ENCODE measurements around the gene MRPL53. TPM values are rescaled to one million over a fixed set of nuclear protein-coding genes. Genes with fewer than 3 reads are reported as not detected.

The MRPL53 gene
- total and polyA plus RNA-seq, 2 of the 13 experiments (the other 11 are each of a cell fraction or from before 2014, with no cell fraction given): 34.3 to 51.9 TPM

GRCh38 chr2:74472086-74472944, at the start of gene MRPL53 (continued):
- TF ChIP-seq ZNF746 (CRISPR knock-in tag; IDR thresholded peaks at IDR 0.05) (0 out of 2 replicates have a peak, but pooled peaks have one; percentile 72), NR2F6 (IDR thresholded peaks at IDR 0.05) (no peak; the same call in 1 of the 2 replicates), NR2F6 (CRISPR knock-in tag; IDR thresholded peaks at IDR 0.05) (peak; percentile 81), ZNF639 (CRISPR knock-in tag; conservative IDR thresholded peaks at IDR 0.05) (peak; percentile 84), NFKBIZ (CRISPR knock-in tag; IDR thresholded peaks at IDR 0.05) (peak; percentile 78; the same call in 1 of the 2 replicates), SYNCRIP (IDR thresholded peaks at IDR 0.05; ENCODE audit: insufficient read depth, low read depth, low read length) (no peak), KDM1A (CRISPR knock-in tag; IDR thresholded peaks at IDR 0.05) (no peak), HOXA3 (CRISPR knock-in tag; IDR thresholded peaks at IDR 0.05) (peak; percentile 98), ZNF674 (CRISPR knock-in tag; IDR thresholded peaks at IDR 0.05; ENCODE audit: low read depth) (0 out of 2 replicates have a peak, but pooled peaks have one; percentile 34), ZNF556 (CRISPR knock-in tag; IDR thresholded peaks at IDR 0.05; ENCODE audit: borderline replicate concordance) (peak; percentile 96), ZNF101 (CRISPR knock-in tag; IDR thresholded peaks at IDR 0.05; ENCODE audit: borderline replicate concordance, low read depth) (0 out of 2 replicates have a peak, but pooled peaks have one; percentile 77)
- TF ChIP-seq, protein P1, sequence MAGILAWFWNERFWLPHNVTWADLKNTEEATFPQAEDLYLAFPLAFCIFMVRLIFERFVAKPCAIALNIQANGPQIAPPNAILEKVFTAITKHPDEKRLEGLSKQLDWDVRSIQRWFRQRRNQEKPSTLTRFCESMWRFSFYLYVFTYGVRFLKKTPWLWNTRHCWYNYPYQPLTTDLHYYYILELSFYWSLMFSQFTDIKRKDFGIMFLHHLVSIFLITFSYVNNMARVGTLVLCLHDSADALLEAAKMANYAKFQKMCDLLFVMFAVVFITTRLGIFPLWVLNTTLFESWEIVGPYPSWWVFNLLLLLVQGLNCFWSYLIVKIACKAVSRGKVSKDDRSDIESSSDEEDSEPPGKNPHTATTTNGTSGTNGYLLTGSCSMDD (CRISPR knock-in tag; IDR thresholded peaks at IDR 0.05): peak; percentile 36; the same call in 1 of the 2 replicates
- TF ChIP-seq, protein P2, sequence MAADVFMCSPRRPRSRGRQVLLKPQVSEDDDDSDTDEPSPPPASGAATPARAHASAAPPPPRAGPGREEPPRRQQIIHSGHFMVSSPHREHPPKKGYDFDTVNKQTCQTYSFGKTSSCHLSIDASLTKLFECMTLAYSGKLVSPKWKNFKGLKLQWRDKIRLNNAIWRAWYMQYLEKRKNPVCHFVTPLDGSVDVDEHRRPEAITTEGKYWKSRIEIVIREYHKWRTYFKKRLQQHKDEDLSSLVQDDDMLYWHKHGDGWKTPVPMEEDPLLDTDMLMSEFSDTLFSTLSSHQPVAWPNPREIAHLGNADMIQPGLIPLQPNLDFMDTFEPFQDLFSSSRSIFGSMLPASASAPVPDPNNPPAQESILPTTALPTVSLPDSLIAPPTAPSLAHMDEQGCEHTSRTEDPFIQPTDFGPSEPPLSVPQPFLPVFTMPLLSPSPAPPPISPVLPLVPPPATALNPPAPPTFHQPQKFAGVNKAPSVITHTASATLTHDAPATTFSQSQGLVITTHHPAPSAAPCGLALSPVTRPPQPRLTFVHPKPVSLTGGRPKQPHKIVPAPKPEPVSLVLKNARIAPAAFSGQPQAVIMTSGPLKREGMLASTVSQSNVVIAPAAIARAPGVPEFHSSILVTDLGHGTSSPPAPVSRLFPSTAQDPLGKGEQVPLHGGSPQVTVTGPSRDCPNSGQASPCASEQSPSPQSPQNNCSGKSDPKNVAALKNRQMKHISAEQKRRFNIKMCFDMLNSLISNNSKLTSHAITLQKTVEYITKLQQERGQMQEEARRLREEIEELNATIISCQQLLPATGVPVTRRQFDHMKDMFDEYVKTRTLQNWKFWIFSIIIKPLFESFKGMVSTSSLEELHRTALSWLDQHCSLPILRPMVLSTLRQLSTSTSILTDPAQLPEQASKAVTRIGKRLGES (CRISPR knock-in tag; IDR thresholded peaks at IDR 0.05; ENCODE audit: borderline replicate concordance): no peak
- TF ChIP-seq, protein P3, sequence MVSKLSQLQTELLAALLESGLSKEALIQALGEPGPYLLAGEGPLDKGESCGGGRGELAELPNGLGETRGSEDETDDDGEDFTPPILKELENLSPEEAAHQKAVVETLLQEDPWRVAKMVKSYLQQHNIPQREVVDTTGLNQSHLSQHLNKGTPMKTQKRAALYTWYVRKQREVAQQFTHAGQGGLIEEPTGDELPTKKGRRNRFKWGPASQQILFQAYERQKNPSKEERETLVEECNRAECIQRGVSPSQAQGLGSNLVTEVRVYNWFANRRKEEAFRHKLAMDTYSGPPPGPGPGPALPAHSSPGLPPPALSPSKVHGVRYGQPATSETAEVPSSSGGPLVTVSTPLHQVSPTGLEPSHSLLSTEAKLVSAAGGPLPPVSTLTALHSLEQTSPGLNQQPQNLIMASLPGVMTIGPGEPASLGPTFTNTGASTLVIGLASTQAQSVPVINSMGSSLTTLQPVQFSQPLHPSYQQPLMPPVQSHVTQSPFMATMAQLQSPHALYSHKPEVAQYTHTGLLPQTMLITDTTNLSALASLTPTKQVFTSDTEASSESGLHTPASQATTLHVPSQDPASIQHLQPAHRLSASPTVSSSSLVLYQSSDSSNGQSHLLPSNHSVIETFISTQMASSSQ (IDR thresholded peaks at IDR 0.05; ENCODE audit: low read depth): no peak; the same call in 1 of the 2 replicates
- TF ChIP-seq, protein P3 (CRISPR knock-in tag; IDR thresholded peaks at IDR 0.05; ENCODE audit: borderline replicate concordance): peak; percentile 89
- TF ChIP-seq, protein P4, sequence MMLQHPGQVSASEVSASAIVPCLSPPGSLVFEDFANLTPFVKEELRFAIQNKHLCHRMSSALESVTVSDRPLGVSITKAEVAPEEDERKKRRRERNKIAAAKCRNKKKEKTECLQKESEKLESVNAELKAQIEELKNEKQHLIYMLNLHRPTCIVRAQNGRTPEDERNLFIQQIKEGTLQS (CRISPR knock-in tag; IDR thresholded peaks at IDR 0.05): no peak

Data from HepG2 (cell line).